HUDEP-2 (cell line): Measurements from ENCODE around the gene KCNAB1.
"Not testable (repeated sequence)": the region's sequence is repeated elsewhere in the genome, so short reads cannot be mapped to it uniquely, and the experiment has no call there.

Source experiments
- DNase-seq, 76 experiments: peaks; one replicate each; lab custom pipeline; 2025; ENCODE audit not compliant: unreplicated experiment in 76 of 76; lab: John Stamatoyannopoulos, UW

Gene KCNAB1

GRCh38 chr3:156120528-156121251, at the start of gene KCNAB1:
TSS of gene KCNAB1 (plus strand) at chr3:156120578.
- DNase-seq = no peak

- DNase-seq = no peak
These were observed 49.3 kb upstream of the KCNAB1 start for GRCh38 chr3:156071031-156071430.

GRCh38 chr3:156072950-156073657, 47.3 kb upstream of the KCNAB1 start:
- not testable (repeated sequence) for DNase-seq

- DNase-seq = no peak
These were observed 30.3 kb upstream of the KCNAB1 start for GRCh38 chr3:156090126-156090525.

GRCh38 chr3:156093964-156094363, 26.4 kb upstream of the KCNAB1 start:
- DNase-seq = no peak

GRCh38 chr3:156094391-156094790, 26.0 kb upstream of the KCNAB1 start:
- DNase-seq = no peak

GRCh38 chr3:156095652-156096051, 24.7 kb upstream of the KCNAB1 start:
- DNase-seq = not testable (repeated sequence)

- no peak for DNase-seq
These were observed 21.8 kb upstream of the KCNAB1 start for GRCh38 chr3:156098437-156099035.

GRCh38 chr3:156099348-156099747, 21.0 kb upstream of the KCNAB1 start:
- not testable (repeated sequence) for DNase-seq

- not testable (repeated sequence) for DNase-seq
These were observed 20.4 kb upstream of the KCNAB1 start for GRCh38 chr3:156099984-156100383.

- DNase-seq = no peak
These were observed 18.0 kb upstream of the KCNAB1 start for GRCh38 chr3:156102267-156102931.

GRCh38 chr3:156106721-156107373, 13.5 kb upstream of the KCNAB1 start:
- DNase-seq = no peak

- DNase-seq = no peak
These were observed 12.9 kb upstream of the KCNAB1 start for GRCh38 chr3:156107504-156107903.

- no peak for DNase-seq
These were observed 11.8 kb upstream of the KCNAB1 start for GRCh38 chr3:156108616-156109015.

- no peak for DNase-seq
These were observed 10.4 kb upstream of the KCNAB1 start for GRCh38 chr3:156109989-156110388.

- DNase-seq = no peak
These were observed 6.1 kb downstream of the KCNAB1 start for GRCh38 chr3:156126467-156126866.

- no peak for DNase-seq
These were observed 10.9 kb downstream of the KCNAB1 start for GRCh38 chr3:156131241-156131640.

GRCh38 chr3:156131799-156132198, 11.4 kb downstream of the KCNAB1 start:
- DNase-seq = no peak

GRCh38 chr3:156132313-156132712, 11.9 kb downstream of the KCNAB1 start:
- peak in 1 of 76 experiments; percentile 3 for DNase-seq

GRCh38 chr3:156133076-156133475, 12.7 kb downstream of the KCNAB1 start:
- no peak for DNase-seq
